NCI-H1417 treated with DMSO at 0.1 percent for 48 hours (cell line): ENCODE measurements around the gene CD84.
"Not testable (repeated sequence)": the region's sequence is repeated elsewhere in the genome, so short reads cannot be mapped to it uniquely, and the experiment has no call there.

Experiments
- DNase-seq: peaks from one replicate; lab custom pipeline; 2025; lab: John Stamatoyannopoulos, UW

Gene CD84

DNA sequence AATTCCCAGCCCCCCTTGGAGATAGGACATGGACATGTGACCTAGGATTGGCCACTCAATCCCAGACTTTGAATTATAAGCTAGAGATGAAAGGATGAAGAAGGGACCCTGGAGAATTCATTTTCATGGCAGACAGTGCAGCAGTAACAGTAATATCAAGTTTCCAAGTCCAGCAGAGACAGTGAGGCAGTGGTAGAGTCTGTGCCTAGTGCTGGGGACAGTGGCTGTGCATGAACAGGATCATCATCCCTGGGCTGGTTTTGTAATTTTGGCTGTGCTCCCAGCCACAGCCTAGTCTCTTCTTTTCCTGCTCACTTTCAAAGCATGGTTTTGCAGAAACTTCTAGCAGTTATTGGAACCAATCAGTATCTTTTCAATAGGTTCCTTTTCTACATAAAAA is 29.6 kb upstream of the CD84 start:
- no peak for DNase-seq

GRCh38 chr1:160608514-160608913 is 29.2 kb upstream of the CD84 start:
- no peak for DNase-seq

- DNase-seq, result no peak
Measured at GRCh38 chr1:160608057-160608456, 28.8 kb upstream of the CD84 start.

DNA sequence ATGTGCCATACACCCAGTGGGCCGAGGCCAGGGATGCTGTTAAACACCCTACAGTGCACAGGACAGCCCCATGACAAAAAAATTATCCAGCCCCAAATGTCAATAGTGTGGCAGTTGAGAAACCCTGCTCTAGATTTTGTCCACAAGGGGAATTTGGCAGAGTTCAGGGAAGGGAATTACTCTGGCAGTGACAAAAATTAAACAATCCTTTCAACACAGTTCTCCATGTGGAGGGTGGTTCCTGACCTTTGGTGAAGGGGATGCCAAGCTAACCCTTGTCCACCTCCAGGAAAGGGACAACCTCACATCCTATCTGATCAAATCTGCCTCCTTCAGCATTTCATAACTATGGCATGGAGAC is 28.4 kb upstream of the CD84 start:
- no peak for DNase-seq

DNA sequence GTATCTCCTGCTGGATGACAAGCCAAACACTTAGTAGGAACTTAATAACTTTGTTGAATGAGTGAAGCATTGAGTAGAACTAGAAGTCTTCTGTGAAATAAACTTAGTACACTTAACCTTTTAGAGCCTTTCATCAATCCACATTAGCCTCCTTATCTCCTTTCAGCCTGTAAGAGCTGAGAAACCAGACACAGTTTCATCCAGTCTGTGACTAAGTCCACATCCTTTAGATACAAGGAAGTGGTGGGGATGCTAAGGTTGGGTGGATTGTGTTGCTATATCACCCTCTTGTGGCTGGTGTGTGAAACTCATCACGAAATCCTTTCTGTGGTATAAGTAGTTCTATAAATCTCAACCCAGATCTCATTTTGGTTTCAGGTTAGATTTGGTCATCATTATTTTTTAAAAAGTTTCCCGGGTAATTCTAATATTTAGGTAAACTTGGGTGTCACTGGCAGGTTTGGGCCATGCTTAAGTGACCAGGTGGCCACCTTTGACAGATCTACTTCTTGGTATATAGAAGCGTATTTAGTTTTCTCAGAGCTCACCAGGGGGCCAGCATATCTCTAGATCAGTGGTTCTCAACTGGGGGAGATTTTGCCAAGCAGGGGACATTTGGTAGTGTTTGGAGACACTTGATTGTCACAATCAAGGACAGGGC is 27.8 kb upstream of the CD84 start:
- DNase-seq, result peak; percentile 3

- no peak for DNase-seq
Measured at GRCh38 chr1:160606611-160607010, 27.3 kb upstream of the CD84 start.

DNA sequence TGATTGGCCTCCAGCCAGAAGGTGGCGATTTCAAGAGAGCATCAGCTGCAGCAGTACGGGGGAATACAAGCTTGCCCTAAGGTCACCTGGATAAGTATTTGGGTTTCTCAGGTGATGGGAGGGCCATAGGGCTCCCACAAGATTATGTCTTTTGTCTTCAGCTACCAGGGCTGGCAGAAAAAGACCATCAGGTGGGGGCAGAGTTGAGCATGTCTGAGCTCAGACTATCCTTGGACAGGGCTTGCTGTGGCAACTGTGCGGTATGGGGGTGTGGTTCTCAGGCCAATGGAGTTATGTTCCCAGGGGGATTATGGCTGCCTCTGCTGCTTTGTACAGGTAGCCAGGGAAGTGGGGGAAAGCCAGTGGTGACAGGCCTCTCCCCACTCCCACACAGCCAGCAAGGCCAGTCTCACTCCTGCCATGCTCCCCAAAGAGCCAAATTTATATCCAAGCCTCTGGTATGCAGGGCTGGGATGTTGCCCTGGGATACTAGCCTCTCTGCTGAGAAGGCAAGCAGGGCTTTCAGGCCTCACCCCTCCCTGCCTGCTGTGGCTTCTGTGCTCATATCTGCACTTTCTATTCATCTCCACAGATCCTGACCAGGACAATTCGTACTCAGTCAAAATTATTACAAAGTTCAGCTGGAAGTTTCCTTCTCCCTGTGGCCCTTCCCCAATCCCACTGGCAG is 26.6 kb upstream of the CD84 start:
- DNase-seq, result no peak

DNA sequence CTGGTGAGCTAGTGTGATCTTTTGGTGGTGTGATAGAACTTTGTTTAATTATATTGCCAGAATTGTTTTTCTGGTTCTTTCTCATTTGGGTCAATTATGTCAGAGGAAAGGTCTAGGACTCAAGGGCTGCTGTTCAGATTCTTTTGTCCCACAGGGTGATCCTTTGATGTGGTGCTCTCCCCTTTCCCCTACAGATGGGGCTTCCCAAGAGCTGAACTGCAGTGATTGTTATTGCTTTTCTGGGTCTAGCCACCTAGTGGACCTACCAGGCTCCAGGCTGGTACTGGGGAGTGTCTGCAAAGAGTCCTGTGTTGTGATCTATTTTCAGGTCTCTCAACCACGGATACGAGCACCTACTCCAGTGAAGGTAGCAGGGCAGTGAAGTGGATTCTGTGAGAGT is 25.9 kb upstream of the CD84 start:
- no peak for DNase-seq

DNA sequence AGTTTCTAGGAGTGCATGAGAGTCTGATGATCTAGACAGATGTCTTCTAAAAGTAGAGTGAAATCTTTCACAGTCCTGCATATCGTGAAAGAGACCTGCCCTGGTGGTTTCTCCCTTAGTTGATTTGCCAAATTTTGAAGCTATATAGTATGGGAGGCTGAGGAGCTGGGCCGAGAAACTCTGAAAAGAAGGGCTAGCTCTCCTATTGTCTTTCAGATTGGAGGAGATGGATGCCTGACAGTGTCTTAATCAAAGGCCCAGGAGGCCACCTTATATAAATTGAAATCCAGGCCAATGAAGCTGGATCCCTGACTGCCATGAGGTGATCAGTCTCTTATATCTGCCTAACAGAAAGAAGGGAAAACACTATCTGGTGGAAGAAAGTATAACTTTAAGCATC is 18.4 kb upstream of the CD84 start:
- DNase-seq, result no peak

DNA sequence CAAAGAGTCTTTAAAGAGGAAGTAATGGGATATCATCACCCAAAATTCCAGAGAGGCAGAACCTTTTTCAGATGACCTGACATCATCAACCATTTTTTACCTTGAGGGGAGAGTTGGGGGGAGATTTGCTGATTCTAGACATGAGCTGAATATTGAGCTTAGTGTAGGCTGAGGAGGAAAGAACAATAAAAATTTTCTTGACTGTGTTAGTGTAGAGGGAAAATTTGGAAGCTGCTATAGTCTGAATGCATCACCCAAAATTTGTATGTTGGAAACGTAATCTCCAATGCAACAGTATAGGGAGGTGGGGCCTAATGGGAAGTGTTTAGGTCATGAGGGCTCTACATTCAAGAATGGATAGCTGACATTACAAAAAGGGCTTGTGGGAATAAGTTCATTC is 17.8 kb upstream of the CD84 start:
- DNase-seq, result no peak

- DNase-seq, result no peak
Measured at GRCh38 chr1:160590488-160590887, 11.2 kb upstream of the CD84 start.

GRCh38 chr1:160588468-160588867 is 9.2 kb upstream of the CD84 start:
- no peak for DNase-seq

GRCh38 chr1:160584784-160585183 is 5.5 kb upstream of the CD84 start:
- DNase-seq, result no peak

DNA sequence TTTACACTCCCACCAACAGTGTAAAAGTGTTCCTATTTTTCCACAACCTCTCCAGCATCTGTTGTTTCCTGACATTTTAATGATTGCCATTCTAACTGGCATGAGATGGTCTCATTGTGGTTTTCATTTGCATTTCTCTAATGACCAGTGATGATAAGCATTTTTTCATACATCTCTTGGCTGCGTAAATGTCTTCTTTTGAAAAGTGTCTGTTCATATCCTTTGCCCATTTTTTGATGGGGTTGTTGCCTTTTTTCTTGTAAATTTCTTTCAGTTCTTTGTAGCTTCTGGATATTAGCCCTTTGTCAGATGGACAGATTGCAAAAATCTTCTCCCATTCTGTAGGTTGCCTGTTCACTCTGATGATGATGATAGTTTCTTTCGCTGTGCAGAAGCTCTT is 3.7 kb upstream of the CD84 start:
- DNase-seq, result not testable (repeated sequence)

DNA sequence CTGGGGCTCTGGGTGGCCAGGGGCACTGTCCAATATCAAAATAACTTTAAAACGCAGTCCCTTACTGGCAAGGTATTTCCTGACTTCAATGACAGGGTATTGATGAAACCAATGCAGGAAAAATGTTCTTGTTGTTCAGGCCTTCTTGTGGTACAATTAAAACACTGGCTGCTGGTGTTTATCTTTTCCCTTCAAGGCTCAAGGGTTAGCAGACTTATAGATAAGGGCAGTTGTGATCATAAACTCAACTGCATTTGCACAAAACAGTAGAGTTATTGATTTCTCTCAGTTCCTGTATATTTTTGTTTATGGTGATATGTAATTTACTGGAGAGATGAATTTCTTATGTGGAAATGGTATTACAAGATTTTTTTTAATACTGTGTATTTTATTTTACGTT is 2.7 kb upstream of the CD84 start:
- DNase-seq, result no peak

DNA sequence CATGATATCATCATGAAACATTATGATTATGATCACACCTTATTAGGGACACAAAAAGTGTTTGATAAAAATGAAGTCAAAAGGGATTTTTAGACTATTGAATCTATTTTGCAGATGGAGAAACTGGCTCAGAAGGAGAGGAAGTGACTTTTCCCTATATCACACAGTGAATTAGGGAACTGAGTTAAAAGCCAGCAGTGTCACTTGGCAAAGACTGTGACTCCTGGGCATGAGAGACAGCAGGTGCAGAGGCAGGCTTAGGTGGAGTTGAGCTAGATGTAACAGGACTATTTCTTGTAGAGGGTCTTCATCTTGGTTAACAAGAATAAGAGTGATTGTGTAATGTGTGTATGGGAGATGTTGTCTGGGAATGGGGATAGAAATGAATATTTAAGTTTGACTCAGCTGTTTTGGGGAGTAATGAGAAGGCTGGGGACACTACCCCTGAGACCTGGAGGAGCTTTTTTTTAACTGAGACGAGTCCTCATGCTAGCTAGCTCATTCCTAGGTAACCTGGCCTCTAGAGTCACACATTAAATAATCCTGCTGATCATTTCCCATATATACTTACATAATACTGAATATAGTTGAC is 1.0 kb upstream of the CD84 start:
- DNase-seq, result no peak

DNA sequence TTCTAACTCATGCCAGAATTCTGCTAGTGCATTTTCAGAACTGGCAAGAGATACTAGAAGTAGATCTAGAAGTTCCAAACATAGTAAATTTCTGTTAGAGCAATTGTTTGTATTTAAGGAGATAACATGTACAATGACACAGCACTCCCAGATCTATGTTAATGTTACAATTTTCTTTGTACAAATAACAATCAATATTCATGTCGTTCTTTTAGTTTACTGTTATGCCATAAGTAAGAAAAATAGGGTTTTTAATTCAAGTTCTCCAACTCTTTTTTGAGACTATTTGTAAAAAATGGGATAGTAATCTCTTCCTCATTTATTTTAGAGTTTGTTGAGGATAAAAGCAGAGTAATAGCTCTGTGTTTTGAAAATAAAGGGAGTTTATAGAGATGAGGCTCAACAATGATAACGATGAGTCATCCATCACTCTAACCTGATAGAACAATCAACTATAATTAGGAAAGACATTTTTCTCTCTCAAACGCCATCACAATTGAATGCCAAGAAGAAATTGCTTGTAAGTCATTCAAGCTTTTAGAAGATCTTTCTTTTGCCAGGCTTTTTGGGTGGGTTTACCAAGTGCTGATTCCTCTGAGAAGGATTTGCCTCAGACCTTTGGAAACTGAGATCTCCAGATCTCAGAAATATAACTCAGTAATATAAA is 638 bp downstream of the CD84 start:
- DNase-seq, result no peak

GRCh38 chr1:160578175-160578524 is 1.1 kb downstream of the CD84 start:
- no peak for DNase-seq

- no peak for DNase-seq
Measured at GRCh38 chr1:160577671-160578070, 1.6 kb downstream of the CD84 start.

GRCh38 chr1:160576884-160577283 is 2.4 kb downstream of the CD84 start:
- no peak for DNase-seq

DNA sequence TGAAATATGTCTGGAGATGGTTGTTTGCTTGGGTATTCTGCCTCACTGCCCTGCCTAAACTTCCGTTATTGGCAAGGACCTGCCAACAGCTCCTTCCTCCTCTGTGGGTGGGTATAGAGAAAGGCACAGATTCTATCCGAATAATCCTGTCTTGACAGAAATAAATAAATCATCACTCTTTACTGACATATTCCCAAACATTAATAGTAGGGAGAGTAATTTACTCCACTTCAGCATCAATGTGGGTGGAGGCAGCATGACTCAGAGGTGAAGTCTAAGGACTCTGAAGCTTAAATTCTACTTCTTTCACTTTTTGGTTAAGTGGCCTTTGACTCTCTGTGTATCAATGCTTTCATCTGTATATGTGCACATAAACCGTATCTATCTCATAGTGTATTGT is 2.9 kb downstream of the CD84 start:
- no peak for DNase-seq

DNA sequence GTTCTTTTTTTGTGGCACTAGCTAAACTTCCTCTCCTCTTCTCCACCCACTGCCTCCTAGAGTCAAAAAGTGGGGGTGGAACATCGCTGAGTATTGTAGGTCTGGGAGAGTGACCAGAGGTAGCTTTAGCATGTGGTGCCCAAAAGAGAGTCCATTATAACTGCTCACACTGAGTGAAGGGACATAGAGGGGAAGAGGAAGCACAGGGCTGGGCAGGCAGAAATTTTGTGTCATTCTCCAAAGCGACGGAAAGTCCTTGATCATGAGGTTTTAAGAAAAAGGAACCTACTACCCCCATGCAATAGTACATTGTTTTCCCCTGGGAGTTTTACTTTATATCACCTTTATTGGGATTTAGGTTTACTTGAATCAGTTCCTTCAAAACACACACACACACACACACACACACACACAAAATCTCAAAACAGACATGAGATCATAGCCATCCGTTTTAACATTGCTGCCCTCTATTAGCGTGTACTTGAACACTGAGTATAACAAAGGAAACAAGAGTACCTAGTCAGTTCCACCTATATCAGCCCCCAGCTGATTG is 4.1 kb downstream of the CD84 start:
- no peak for DNase-seq

DNA sequence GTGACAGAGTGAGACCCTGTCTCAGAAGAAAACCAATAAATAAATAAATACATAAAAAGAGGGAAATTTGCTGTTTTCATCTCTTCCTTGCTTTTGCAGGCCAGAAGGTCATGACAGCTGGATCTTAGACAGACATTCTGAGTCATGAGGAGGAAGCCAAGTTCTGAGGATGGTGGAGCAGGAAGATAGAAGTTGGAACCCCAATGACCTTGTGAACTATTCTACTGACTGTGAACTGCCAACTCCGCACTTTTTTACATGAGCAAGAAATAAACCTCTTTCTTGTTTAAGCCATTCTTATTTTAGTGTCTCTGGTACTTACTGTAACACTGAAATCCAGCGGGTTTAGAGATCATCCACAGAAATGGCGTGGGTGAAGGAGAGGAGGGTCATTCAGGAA is 8.5 kb downstream of the CD84 start:
- DNase-seq, result no peak
